Inflammatory macrophage treated with lipopolysaccharide for 1 hour (primary cell): ENCODE measurements around the gene SLC1A7.

Source experiments
- DNase-seq, 2 donors: peaks; one replicate each; pipeline ENCODE4 v3.0.0-alpha.2; 2020 to 2022

Gene SLC1A7

DNA sequence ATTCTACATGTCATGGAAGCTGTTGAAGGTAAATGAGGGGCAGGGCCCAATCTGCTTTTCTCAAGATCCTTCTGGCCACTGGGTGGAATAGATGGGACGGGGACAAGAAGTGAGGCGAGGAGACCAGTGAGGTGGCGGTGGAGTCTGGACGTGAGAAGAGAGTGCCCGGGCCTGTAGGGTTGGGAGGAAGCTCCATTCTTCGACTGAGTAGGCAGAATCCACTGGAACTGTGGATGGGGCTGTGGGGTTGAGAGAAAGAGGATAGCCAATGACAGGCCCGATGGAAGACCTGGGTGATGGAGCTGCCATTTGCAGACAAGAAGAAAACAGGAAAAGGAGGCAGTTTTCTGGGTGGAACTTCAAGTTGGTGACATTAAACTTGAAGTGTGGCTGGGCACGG lies 10.3 kb downstream of the SLC1A7 start:
- DNase-seq = no peak

DNA sequence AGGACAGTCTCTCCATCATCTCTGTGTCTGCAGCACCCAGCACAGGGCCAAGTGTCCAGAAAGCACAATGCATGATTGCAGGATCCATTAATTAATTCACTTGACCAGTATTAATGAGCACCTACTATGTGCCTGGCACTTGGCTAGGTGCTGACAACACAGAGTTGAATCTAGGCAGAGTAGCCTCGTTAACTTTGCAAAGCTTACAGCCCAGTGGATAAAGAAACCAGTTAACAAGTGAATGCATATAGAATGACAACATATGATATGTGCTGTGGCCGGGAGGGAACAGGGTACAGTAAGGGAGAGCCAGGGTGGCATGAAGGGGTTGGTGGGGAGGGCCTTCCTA lies 10.9 kb downstream of the SLC1A7 start:
- no peak for DNase-seq

DNA sequence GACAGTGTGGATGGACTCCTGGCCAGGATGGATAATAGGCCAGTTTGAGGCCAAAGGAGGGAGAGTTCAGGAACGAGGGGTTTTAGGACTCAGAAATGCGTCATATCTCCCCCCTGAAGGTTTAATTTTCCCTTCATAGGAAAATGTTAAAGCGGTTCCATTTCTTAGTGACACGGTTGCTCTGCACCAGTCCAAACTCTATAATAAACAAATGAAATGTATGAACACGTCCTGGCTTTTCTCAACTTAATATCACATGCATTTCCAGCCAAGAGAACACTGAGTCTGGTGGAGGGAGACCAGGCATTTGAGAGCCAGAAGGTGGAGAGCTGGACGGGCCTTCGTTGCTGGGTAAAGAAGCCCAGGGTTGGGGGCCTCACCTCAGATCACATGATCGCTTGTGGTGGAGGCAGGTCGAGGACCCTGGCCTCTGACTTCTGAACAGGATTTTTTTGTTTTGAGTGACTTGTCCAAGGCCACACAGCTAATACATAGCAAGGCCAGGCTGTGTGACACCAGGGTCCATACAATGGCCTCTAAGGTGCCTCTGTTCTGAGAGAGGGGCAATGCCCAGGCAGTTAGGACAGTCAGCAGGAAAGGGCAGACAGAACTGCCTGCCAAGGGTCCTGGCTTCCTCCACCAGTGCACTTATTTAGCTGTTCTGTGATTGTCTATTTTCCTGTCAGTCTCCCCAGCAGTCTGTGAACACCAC lies 11.4 kb downstream of the SLC1A7 start:
- DNase-seq = no peak

DNA sequence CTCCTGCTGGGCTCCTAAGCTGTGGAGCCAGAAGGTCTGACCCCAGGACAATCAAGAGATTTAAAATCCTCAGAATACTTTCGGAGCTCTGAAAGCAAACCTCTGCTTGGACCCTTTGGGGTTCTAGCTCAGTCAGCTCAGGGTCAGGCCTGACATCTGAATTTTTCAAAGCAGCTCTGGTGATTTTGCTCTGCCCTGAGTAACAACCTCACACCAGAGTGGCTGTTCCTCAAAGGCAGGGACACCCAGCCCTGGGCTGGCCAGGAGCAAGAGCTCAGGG lies 11.9 kb downstream of the SLC1A7 start:
- DNase-seq = no peak

DNA sequence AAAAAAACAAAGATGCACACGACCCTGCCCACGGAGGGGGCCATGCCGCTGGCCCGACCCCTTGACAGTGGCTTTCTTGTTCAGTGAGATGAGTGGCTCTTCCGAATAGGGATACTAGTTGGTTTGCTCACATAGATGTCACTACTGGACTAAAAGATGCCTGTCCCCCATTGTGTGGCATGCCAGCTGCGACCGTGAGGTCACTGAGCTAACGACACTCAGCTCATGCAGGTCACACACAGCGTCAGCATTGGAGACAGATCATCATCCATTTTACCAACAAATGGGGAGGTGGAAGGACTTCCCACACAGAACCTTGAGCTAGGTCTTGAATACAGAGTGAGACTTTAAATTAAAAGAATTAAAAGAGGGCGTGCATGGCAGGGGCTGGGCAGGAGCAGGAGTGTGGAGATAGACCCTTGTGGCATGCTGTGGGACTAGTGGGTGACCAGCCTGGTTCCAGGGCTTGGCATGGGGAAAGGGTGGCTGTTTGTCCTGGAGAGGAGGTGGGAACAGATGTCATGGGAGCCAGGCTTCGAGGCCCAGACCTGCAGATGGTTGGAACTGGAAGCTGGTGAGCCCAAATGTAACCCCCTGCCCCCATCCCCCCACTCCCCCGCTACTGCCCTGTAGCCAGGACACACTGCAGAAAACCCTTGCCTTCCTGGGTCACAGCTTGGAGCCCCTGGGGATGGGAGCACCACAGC lies 12.4 kb downstream of the SLC1A7 start:
- DNase-seq = no peak

DNA sequence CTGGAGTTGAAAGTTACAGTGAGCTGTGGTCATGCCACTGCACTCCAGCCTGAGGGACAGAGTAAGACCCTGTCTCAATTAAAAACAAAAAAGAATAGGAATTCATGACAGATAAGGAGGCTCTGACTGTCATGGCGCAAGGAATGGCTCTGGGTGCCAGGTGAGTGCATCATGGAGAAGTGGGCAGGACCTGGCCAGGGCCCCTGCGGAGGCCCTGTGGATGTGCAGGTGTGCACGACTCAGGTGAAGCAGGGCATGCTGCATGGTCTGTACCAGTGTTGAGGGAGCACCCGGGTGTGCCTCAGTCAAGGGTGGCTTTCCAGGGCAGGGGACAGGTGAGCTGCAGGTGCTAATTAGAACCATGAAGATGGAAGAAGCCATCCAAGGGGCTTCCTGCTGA lies 14.0 kb downstream of the SLC1A7 start:
- no peak for DNase-seq

DNA sequence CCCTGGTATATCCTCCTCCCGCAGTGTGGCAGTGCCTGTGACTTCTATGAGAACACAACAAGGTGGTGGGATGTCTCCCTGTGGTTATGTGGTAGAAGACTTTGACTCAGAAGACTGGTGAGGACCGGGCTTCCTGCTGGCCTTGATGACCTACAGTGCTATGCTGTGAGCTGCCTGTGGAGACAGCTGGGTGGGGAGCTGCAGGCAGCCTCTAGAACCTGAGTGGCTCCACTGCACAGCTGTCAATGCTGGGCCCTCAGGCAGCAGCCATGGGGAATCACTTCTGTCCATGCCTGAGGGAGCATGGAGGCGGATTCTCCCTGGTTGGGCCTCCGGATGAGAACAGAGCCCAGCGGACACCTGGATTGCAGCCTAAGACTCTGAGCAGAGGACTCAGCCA lies 14.9 kb downstream of the SLC1A7 start:
- peak in 1 of 2 donors; percentile 18 for DNase-seq

DNA sequence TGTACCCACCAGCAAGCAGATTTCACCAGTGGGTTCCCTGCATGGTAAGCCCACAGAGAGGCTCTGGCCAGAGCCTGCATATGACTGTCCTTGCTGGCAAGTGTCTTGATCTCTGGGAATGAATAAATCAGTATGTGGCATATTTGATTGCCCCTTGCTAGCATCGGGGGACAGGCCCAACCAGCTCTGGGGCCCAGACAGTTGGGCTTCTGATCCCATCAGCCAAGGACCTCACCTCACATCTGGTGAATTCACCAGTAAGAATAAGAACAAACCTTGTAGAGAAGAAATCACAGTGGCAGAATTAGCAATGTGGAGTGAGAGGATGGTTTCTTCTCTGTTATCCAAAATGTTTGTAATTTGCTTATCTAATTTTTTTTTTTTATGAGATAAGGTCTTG lies 15.9 kb downstream of the SLC1A7 start:
- DNase-seq = no peak

DNA sequence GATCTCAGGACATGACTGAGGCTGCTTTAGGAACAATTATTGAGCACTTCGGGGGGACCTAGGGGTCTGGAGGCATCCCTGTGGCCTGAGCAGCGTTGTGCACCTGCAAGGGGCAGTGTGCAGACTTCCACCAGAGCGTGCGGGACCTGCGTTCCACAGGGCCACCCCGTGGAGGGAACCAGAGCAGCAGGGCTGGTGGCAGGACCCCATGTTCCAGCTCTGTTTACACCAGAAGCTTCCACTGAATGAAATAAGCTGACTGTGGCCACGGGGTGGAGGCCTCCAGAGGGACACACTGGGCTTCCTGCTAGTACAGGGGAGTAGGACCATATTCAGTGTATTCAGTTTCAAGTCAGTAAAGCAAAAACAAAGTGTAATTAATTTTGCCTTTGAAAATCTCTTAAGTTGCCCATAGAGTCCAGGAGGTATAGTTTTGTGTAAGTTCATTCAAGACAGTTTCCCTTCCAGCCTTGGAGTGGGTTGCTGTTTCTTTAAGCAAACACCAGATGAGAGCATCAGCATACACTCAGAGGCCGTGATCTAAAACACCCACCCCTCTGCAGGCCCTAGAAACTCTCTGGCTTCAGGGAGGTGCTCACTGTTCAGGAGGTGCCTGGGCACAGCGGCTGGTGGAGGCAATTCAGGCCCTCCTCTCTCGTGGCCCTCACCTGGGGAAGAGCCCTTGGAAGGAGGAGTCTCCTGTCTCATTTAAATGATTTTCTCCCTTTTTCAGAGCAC lies 16.6 kb downstream of the SLC1A7 start:
- peak in 1 of 2 donors; percentile 34 for DNase-seq

DNA sequence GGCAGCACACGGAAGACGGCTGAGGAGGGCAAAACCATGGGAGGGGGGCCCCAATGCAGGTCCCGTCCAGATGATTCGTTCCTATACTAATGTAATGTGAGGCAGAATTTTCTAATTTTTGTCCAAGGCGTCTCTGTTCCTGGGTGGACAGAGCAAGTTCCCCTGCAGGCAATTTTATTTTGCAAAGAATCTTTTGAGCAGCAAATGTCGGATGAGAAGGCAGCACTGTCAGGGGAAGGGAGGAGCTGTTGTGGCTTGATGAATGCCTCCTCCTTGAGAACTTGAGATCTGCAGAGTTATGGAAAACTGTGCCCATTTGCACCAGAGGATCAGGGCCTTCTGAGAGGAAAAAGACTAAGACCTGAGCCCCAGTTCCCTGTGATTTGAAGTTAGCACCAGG lies 17.3 kb downstream of the SLC1A7 start:
- no peak for DNase-seq

DNA sequence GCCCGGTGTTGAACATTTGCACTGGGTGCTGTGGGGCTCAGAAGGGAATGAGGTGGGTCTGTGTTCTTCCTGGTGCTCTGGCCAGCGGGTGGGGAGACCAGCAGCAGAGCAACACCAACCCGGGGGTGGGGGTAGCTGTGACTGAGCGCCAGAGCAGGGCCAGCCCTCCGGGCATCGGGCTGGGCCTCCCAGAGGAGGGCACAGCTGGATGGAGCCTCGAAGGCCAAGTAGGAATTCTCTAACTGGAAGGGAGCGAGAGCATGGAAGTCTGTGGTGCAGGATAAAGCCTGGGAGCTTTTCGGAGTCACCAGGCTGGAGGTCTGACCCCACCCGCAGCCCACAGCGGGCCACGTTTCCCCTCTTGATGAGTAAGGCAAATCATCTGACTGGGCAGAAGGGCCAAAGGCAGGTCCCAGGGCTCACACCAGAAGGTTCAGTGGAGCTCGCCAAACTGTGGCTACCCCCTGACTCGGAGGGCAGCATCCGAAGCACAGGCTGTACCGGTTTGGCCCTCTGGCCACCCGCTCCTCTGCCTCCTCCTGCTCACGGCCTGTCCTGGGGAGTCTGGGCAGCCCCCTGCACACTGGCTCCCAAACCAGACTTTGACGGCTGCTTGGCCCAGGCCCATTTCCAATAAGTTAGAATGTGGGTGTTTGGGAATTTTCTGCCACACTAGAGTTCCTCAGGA lies 18.8 kb downstream of the SLC1A7 start:
- no peak for DNase-seq

DNA sequence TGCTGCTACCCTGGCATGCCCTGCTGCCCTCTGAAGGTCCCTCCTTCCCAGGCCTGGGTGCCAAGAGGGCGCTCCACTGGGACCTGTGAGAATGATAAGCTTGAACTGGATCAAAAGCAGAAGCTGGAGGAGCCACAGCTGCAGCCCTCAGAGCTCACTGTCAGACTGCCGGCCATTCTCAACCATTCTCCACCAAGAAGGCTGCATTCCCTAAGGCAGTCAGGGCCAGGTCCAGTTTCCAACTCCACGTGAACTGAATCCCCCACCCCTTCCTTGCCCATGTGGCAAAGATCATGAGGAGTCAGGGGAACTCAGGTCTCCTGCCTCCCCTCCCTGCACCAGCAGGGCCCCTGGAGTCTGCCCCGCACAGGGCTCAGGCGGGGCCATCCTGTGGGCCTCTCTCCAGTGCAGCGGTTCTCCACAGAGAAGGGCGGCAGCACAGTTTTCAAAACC lies 19.5 kb downstream of the SLC1A7 start:
- no peak for DNase-seq

DNA sequence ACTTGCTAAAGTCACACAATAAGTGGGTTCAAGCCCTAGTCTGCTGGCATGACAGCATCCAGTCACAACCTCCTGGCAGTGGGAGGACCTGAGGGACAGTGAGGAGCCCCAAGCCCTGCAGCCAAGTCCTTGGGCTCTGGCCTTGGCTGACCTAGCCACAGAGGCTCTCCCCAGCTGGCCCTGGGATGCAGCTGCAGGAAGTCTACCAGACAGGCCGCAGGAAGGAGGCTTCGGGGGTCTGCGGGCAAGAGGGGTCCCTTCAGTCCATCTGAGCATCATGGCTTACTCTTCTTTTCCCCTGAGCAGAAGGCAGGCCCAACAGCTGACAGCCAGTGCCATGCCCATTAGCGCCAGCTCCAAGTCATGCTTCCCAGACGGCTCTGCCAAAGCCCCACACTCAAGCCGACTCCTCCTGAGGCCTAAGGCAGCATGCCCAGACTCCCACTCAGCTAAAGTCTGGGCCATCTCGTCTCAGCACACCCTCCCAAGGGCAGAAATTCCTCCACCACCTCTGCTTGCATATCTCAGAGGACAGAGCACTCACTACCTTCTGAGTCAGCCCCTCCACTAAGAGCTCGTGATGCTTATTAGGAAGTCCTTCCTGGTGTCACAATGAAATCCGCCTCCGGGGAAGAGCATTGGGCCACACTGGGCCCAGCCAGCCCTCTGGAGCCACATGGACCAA lies 20.1 kb downstream of the SLC1A7 start:
- DNase-seq = peak; percentile 64 to 88

DNA sequence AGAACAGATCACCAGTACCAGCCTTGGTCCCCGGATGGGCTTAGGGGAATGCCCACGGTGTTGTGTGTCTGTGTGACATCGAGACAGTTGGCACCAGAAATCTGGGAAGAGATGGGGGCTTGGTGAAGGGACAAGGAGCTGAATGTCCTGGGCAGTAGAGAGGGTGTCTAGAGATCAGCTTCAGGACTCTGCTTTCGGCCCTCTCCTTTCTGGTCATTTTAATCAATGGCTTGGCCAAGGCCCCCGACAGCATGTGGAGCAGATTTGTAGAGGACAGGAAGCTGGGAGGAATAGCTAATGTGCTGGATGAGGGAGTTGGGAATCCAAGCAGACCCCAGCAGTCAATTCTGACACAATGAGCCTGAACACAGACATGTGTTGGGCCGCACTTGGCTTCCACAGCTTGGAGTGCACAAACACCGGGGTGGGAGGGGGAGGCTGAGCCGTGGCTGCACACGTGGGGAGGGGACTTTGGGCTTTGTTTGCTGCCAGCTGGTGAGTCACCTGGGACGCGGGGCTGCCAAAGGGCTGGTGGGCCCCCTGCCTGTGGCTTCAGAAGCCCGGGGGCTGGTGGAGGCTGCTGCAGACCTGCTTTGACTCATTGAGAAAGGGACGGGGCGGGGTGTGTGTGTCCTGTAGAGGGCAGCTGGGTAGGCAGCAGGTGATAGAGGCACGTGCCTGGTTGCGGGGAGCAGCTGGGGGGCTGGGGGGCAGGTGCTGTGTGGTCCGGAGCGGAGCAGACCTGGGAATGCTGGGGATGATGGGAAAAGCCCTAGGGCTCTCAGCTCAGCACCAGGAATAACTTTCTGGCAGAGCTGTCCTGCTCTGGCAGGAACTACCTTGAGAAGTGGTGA lies 20.9 kb downstream of the SLC1A7 start:
- no peak for DNase-seq

DNA sequence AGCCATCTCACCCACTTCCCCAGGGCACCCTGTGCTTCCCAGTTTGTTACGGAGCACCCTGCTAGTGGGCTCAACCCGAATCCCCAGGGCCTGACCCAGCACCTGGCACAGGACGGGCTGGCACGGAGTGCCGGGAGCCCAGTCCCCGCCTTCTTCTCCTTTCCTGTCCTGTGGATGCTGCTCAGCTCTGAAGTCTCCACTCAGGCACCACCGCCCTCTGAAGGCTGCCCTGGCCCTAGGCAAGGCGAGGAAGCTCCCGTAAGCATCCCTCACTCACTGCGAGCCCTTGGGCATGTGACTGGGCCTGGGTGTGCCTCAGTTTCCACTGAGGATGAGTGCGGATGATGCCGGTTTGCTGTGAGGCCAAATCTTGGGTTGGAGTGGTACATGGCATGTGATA lies 21.8 kb downstream of the SLC1A7 start:
- no peak for DNase-seq

DNA sequence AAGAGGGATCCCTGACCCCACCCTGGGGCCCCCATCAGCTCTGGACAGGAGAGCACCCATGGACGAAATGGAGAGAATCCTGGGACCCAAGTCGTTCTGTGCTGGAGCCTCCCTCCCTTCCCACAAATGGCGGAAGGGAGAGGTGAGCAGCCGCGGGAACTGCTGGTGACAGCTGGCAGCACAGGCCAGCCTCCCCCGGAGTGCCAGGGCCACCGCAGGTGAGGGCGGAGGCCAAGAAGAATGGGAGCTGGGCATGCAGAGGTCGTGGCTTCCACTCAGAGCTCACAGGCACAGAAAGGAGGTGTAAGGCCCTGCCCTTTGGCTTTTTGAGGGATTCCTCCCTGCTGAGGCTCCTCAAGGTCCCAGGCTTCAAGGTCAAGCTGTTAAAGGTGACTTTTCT lies 24.6 kb downstream of the SLC1A7 start:
- DNase-seq = no peak

DNA sequence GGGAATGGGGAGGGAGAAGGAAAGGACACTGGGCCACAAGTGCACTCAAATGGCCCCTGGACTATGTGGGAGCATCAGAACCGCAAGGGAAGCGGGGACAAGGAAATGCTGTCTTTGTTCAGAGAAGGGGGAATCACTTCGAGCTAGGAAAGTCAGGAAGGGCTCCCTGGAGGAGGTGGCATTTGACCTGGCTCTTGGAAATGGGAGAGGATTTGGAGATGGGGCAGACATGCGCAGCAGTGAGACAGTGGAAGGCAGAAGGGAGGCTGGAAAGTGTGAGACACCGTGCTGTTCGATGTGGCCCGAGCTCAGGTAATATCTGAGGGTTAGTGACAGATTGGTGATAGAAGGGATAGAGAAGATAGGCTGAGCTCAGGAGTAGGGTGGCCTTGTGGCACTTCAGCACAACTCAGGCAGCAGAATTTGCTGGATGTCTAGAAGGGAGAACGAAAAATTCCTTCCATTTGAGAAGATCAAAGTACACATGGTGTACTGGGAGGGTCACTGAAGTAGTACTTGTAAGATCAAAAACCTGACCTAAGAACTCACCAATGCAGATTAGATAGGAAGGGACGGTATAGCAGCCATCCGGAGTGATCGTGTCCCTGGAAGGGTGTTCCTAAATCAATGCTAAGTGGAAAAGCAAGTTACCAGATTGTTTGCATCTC lies 25.4 kb downstream of the SLC1A7 start:
- DNase-seq = no peak

DNA sequence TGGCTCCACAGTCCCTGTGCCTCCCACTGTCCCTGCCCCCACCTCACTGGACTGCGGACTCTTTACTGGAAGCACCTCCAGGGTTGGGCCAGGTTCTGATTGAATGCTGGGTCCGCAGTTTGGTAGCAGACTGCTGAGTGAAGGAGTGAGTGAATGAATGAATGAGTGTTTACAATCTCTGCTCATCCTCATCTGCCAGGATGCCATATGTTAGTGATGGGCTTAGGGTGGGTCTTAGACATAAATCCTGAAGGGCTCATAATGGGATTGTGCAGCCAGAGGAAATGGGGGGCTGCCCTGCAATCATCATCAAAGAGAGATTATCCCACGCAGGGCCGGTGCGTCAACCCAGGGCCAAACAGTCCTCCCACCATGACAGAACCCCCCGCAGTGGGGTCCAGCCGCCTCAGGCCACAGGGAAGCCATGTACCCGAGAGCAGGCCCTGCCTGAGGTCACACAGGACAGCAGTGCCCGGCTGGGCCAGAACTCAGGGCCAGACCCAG lies 26.1 kb downstream of the SLC1A7 start:
- no peak for DNase-seq

DNA sequence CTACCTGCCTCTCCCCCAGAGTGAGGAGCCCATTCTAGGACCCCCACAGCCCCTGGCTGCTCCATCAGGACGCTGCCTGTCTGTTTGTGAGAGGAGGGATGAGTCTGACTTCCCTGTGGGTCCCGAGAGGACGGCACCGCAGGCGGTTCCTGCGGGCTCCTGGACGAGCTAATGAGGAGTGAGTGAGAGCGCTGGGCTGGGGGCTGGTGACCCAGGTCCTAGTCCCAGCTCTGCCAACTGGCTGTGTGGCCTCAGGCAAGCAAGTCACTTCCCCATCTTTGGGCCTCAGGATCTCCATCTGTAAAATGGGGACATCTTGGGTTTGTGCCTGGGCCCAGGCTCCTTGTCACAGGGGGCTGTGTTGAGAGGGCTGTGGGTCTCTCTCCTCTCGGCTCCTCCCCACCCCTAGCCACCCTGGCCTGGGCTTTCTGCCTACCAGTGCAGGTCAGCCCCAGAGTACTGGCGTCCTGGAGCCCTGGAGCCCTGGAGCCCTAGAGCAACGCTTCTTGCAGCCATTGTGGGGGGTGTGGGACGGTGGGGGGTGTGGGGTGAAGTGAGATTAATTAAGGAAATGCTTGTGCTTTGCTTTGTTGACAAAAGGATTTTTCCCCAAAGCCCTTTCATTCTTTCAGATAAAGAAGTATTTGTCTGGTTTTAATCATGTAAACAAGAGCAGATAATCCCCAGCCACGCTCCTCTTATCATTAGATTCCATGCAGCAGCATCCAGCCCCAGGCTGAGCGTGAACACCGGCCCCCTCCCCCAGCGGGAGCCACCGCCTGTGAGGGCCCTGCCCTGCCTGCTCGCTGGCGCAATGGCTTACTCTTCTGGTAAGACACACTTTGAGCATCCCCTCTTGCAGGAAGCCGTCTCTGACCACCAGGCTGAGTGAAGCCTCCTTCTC lies 26.8 kb downstream of the SLC1A7 start:
- no peak for DNase-seq
